Prostate gland (tissue), 2 donors: ENCODE results near the gene ZNF135.

ENCODE experiments used
- CTCF ChIP-seq, 4 experiments: fragments of 200-600 bp in 2 of 4; fragments of 450-650 bp in 2 of 4; sonication (generic) in 2 of 4; IDR thresholded peaks; 1 replicate in 3 of 4; 2 replicates in 1 of 4; pipeline ENCODE4 v1.5.1; 2016 to 2019; ENCODE audit warnings: antibody characterized with exemption in 4 of 4, mild to moderate bottlenecking in 2 of 4, moderate library complexity in 2 of 4
- POLR2AphosphoS5 ChIP-seq: sonication (generic); formaldehyde crosslinking; IDR thresholded peaks from one replicate; pipeline ENCODE4 v1.6.1; 2017; ENCODE audit warnings: antibody characterized with exemption

- TF ChIP-seq CTCF (IDR thresholded peaks at IDR 0.05) (no peak), POLR2AphosphoS5 (peak; percentile 95)
Measured at GRCh38 chr19:58097781-58098681, 38.9 kb downstream of the ZNF135 start, which contains the start of gene ZSCAN18.
